ENCODE results near the gene EFNA5.

EFNA5 gene

DNA sequence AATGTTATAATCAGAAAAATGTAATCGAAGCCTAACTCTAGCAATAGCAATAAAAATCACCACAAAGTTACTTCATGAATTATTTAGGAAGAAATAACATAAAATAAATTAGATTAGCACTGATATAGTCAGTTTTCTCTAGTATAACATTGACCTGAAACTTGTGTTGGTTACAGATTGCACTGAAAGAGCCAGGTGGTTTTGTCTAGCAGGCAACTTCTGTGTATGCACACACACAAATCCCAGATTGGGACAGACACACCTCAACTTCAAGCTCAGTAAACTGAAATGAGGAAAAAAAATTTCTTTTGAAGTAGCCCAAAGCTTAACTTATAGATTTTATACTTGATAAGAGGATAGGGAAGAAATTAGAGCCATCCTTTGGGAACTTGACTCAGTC lies 129.3 kb downstream of the EFNA5 start:
- no peak for DNase-seq

DNA sequence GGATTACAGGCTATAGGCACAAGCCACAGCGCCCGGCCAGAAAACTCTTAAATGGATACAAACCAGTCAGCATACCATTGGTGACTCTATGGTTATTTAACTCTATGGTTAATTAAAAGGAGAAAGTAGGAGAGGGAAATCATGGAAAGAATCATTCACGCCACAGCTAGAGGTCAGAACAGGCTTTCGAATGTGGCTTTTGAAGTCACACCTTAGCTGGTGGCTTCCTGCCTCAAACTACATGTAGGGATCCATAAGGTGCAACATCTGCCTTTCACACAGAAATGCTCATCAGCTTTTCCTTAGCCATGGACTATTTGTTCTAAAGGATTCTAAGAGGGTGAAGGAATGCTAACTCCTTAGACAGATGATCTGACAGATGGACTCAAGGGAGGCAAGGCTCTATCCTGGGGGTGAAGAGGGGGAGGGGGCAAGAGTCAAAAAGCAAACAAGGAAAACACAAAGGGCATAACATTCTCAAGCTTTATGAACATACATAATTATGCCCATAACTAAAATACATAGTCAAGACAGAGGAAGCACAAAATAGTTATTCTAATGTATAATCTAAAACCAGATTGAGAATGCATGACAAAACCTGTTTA lies 130.9 kb downstream of the EFNA5 start:
- no peak for DNase-seq

- no peak for DNase-seq
Observed at GRCh38 chr5:107538805-107539445, 131.8 kb downstream of the EFNA5 start.

DNA sequence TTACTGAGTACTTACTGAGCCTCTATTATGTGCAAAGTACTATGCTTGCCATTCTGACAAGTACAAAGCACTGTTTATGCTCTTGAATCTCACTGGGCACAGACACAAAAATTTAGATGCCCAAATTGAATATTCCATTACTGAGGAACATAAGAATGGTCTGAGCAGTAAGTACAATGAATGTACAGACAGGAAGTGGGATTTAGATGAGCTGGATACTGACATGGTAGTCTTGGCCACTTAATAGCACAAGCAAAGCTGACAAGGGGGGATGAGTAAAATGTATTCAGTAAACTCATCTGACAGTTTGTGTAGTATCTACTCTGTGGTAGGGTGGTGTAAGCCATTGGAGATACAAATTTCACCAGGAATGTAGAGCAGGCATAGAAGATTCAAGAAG lies 132.4 kb downstream of the EFNA5 start:
- DNase-seq: no peak

- DNase-seq: no peak
Observed at GRCh38 chr5:107535849-107536248, 134.9 kb downstream of the EFNA5 start.

GRCh38 chr5:107533910-107534876 lies 136.5 kb downstream of the EFNA5 start:
- no peak for DNase-seq

GRCh38 chr5:107532916-107533315 lies 137.8 kb downstream of the EFNA5 start:
- DNase-seq: no peak

- DNase-seq: no peak
Observed at GRCh38 chr5:107532169-107532878, 138.4 kb downstream of the EFNA5 start.

GRCh38 chr5:107531308-107531707 lies 139.4 kb downstream of the EFNA5 start:
- DNase-seq: no peak

- no peak for DNase-seq
Observed at GRCh38 chr5:107529618-107530017, 141.1 kb downstream of the EFNA5 start.

- no peak for DNase-seq
Observed at GRCh38 chr5:107526270-107526937, 144.3 kb downstream of the EFNA5 start.

DNA sequence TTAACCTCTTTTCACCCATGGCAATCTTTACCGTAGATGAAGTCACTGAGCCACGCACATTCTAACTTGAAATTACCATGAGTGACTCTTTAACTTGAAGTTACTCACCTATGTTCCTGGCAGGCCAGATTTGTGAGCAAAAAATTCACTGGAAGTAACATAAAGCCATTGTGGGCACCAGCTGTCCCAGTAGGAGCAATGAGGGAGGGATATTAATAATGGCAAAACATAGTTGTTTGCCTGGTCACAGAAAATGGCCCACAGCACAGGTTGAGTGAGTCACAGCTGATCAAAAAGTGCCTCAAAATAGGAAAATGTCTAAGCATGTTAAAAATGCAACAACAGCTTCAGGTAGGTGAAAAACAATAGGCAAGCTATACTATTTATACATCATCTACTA lies 146.6 kb downstream of the EFNA5 start:
- no peak for DNase-seq

GRCh38 chr5:107523029-107523680 lies 147.6 kb downstream of the EFNA5 start:
- DNase-seq: no peak

DNA sequence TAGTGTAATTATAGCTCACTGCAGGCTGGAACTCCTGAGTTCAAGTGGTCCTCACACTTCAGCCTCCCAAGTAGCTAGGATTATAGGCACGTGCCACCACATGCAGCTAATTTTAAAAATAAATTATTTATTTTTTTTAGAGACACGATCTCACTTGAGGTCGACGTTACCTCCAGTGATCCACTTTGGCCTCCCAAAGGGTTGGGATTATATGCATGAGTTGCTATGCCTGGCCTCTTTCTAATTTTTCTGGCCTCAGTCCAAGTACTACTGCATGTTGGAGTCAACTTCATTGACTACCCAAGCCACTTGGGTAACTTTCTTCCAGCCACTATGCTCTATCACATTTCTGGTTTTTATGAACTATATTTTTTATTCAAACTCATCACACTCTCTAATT lies 148.3 kb downstream of the EFNA5 start:
- DNase-seq: no peak

DNA sequence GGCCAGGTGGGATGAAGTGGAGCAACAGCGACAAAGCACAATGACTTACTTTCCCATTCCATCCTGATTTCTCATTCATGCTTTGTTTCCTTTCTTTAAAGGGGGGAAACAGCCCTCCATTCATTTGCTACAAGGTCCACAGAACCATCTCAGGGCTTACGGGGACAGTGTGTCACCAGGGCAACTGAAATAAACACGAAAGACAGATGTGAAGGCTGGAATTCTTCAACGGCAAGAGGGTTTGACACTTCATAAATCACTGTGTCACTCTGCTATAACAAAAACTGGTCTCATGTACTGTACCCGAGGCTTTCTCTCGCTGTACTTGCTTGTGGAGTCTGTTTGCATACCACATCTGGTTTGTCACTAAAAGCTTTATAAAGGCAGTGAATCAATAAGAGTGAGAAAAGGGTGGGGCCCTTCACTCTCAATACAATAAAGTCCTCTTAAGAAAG lies 150.8 kb downstream of the EFNA5 start:
- no peak for DNase-seq

DNA sequence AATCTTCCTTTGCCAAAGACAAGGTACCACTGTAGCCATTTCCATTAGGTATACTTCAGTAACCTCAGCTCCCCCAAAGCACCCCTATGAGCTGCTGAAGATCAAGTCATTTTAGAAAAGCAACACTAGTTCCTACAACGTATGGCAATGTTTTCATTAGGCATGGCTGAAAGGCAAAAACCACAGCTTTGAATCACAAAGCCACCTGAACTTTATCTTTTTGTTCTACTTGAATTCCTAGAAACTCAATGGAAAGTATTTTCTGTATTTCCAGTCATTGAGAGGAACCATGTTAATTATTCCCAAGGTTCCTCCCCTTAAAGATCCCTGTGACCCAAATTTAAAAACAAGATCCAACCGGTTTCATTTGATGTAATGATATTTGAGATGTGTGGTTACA lies 152.1 kb downstream of the EFNA5 start:
- DNase-seq: no peak

DNA sequence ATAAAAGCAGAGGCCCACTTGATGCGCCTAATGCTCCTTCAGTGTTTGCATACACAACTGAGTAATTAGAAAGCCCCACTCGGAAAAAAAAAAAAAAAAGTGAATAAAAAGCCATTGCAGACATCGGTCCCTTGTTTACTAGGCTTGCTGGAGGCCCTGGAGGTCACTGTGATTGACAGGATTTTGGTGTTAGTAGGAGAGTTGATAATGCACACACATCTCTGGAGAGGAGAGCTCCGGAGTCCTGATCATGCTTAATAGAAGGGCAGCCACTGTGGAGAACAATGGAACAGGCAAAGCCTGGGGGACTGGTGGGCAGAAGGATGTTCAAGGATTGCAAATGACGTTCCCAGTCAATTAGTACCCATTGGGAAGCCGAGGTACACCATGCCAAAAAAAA lies 152.5 kb downstream of the EFNA5 start:
- DNase-seq: no peak

GRCh38 chr5:107517185-107518033 lies 153.3 kb downstream of the EFNA5 start:
- DNase-seq: no peak

DNA sequence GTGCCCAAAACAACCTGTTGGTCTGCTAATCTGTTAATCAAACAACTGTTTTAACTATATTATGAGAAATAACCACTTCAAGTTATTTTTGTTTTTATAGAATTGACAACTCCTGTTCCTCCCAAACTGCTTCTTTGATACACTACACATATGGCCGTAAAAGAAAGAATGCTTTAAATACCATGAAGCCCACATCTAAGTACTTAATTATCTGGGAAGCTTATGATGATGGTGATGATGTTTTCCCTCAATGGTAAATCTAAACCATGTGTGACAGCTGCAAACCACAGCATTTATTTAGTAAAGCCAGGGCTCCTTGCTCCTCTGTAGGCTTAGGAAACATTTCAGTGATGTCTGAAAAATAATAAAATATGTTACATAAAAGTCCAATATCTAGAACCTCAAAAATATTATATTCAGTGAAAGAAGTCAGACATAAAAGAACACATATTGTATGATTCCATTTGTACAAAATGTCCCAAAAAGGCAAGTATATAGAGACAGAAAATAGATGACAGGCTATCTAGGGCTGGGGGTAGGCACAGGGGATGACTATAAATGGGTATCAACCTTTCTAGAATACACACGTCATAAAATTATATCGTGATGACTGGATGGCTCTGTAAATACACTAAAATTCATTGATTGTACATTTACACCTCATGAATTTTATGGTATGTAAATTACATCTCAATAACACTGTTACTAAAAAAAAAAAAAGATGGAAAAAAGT lies 154.1 kb downstream of the EFNA5 start:
- DNase-seq: no peak

DNA sequence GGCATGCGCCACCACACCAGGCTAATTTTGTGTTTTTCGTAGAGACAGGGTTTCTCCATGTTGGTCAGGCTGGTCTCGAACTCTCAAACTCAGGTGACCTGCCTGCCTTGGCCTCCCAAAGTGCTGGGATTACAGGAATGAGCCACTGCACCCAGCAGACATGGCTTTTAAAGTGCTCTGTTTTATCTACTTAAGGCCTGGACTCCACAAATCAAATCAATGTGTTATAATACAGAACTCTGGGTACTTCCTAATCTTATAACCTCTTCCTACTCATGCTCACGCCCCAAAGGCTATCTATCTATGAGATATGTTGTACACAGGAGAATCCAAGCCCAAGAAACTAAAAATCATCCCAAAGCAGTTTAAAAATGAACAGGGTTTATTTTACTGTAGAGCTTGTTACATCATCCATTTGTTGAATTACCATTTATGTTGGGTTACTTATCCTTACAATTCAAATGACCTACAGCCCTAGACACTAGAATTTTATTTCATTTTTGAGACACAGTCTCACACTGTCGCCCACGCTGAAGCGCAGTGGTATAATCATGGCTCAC lies 155.1 kb downstream of the EFNA5 start:
- DNase-seq: no peak

Data from hippocampal formation (tissue), 2 donors.